ENCODE data around the gene TPD52L1. TPM values are rescaled to one million over a fixed set of nuclear protein-coding genes. Genes with fewer than 3 reads are reported as not detected.

Gene TPD52L1
- total and polyA plus RNA-seq, 2 experiments from 2014 or later, result 22.8 to 24.0 TPM

DNA sequence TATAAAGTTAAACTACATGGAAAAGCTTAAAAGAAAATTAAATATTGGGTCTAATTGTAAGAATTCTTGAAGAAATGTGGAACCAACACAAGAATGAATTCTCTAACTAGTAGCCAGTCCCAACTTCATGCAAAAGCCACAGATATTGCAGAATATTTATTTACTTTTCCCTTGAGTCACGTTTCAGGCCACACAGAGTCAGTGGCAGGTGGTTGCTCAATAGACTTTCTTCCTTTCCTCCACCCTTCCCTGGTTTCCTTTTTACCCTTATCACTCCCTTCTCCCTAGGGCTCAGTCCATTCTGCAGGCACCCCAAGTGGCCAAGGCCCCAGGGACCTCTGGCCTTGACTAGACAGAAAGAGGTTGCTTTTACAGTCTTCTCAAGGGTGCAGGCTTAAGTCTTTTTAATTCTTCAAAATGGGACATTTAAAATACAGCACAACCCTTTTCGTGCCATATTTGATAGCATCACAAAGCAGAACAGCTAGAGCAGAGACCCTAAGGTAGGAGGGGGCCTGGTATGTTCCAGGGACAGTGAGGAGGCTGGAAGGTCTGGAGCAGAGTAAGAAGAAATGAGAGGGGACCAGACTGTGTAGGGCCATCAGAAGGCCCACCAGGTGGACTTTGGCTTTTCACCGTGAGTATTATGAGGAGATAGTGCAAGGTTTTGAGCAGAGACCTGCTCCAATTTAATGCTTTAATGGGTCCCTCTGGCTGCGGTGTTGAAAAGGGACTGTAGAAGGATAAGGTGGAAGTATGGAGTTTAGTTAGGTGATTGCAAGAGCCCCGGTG is 83.2 kb downstream of the TPD52L1 start (continued):
- TF ChIP-seq, protein P1, sequence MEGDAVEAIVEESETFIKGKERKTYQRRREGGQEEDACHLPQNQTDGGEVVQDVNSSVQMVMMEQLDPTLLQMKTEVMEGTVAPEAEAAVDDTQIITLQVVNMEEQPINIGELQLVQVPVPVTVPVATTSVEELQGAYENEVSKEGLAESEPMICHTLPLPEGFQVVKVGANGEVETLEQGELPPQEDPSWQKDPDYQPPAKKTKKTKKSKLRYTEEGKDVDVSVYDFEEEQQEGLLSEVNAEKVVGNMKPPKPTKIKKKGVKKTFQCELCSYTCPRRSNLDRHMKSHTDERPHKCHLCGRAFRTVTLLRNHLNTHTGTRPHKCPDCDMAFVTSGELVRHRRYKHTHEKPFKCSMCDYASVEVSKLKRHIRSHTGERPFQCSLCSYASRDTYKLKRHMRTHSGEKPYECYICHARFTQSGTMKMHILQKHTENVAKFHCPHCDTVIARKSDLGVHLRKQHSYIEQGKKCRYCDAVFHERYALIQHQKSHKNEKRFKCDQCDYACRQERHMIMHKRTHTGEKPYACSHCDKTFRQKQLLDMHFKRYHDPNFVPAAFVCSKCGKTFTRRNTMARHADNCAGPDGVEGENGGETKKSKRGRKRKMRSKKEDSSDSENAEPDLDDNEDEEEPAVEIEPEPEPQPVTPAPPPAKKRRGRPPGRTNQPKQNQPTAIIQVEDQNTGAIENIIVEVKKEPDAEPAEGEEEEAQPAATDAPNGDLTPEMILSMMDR (conservative IDR thresholded peaks at IDR 0.05; ENCODE audit: low read depth in 2 of 2), result no peak
- TF ChIP-seq, protein P2, sequence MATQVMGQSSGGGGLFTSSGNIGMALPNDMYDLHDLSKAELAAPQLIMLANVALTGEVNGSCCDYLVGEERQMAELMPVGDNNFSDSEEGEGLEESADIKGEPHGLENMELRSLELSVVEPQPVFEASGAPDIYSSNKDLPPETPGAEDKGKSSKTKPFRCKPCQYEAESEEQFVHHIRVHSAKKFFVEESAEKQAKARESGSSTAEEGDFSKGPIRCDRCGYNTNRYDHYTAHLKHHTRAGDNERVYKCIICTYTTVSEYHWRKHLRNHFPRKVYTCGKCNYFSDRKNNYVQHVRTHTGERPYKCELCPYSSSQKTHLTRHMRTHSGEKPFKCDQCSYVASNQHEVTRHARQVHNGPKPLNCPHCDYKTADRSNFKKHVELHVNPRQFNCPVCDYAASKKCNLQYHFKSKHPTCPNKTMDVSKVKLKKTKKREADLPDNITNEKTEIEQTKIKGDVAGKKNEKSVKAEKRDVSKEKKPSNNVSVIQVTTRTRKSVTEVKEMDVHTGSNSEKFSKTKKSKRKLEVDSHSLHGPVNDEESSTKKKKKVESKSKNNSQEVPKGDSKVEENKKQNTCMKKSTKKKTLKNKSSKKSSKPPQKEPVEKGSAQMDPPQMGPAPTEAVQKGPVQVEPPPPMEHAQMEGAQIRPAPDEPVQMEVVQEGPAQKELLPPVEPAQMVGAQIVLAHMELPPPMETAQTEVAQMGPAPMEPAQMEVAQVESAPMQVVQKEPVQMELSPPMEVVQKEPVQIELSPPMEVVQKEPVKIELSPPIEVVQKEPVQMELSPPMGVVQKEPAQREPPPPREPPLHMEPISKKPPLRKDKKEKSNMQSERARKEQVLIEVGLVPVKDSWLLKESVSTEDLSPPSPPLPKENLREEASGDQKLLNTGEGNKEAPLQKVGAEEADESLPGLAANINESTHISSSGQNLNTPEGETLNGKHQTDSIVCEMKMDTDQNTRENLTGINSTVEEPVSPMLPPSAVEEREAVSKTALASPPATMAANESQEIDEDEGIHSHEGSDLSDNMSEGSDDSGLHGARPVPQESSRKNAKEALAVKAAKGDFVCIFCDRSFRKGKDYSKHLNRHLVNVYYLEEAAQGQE (IDR thresholded peaks at IDR 0.05; ENCODE audit: unreplicated experiment), result no peak

DNA sequence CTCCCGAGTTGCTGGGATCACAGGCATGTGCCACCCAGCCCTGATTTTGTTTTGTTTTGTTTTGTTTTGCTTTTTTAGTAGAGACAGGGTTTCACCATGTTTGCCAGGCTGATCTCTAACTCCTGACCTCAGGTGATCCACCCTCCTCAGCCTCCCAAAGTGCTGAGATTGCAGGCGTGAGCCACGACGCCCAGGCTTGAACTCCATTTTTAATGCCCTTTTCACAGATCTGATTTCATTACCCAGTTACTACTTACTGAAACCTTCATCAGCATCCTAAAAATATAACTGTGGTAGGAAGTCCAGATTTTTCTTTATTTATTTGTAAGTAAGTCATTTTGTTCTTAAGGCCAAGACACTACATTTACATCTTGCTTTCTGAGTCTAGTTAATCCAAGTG is 84.2 kb downstream of the TPD52L1 start:
- Histone ChIP-seq H3F3A (replicated peaks; ENCODE audit: low read depth) (no peaks in the 10 kb centered on the region), H2AFZ (no peak overlapping the region), H3K27ac (ENCODE audit: low read depth) (no peak overlapping the region), H3K4me1 (ENCODE audit: insufficient read depth) (no peaks in the 10 kb centered on the region), H3K27me3 (ENCODE audit: insufficient read depth) (no peaks in the 10 kb centered on the region), H3K4me2 (no peak overlapping the region), H3K36me3 (ENCODE audit: insufficient read depth) (no peaks in the 10 kb centered on the region), H3K4me3 (no peak overlapping the region), H4K20me1 (replicated peaks; ENCODE audit: insufficient read depth) (no peaks in the 10 kb centered on the region), H3K9me2 (ENCODE audit: insufficient read depth) (0 out of 2 replicates have a peak, but pooled peaks cover 4% of the 10 kb centered on the region), H3K79me2 (replicated peaks; ENCODE audit: insufficient read depth) (no peaks in the 10 kb centered on the region)
- Mint-ChIP-seq H3K4me3 (no peak overlapping the region), H3K9me3 (peaks cover 8% of the 10 kb centered on the region; the same call in 2 of the 3 replicates), H3K27me3 (ENCODE audit: insufficient read depth, low read depth, poor library complexity) (no peaks in the 10 kb centered on the region), H3K36me3 (ENCODE audit: low read depth) (peaks cover 3% of the 10 kb centered on the region; the same call in 1 of the 3 replicates), H3K27ac (no peak overlapping the region), H3K4me1 (no peaks in the 10 kb centered on the region)
- DNase-seq (ENCODE audit: low spot score), result no peak
- no peak for ATAC-seq
- TF ChIP-seq EZH2phosphoT487 (IDR thresholded peaks at IDR 0.05; ENCODE audit: unreplicated experiment) (no peak), ZNF114 (CRISPR knock-in tag; IDR thresholded peaks at IDR 0.05) (no peak), ZNF331 (CRISPR knock-in tag; IDR thresholded peaks at IDR 0.05; ENCODE audit: low read depth) (no peak), NANOG (IDR thresholded peaks at IDR 0.05; ENCODE audit: borderline replicate concordance) (no peak)
- TF ChIP-seq, protein P3, sequence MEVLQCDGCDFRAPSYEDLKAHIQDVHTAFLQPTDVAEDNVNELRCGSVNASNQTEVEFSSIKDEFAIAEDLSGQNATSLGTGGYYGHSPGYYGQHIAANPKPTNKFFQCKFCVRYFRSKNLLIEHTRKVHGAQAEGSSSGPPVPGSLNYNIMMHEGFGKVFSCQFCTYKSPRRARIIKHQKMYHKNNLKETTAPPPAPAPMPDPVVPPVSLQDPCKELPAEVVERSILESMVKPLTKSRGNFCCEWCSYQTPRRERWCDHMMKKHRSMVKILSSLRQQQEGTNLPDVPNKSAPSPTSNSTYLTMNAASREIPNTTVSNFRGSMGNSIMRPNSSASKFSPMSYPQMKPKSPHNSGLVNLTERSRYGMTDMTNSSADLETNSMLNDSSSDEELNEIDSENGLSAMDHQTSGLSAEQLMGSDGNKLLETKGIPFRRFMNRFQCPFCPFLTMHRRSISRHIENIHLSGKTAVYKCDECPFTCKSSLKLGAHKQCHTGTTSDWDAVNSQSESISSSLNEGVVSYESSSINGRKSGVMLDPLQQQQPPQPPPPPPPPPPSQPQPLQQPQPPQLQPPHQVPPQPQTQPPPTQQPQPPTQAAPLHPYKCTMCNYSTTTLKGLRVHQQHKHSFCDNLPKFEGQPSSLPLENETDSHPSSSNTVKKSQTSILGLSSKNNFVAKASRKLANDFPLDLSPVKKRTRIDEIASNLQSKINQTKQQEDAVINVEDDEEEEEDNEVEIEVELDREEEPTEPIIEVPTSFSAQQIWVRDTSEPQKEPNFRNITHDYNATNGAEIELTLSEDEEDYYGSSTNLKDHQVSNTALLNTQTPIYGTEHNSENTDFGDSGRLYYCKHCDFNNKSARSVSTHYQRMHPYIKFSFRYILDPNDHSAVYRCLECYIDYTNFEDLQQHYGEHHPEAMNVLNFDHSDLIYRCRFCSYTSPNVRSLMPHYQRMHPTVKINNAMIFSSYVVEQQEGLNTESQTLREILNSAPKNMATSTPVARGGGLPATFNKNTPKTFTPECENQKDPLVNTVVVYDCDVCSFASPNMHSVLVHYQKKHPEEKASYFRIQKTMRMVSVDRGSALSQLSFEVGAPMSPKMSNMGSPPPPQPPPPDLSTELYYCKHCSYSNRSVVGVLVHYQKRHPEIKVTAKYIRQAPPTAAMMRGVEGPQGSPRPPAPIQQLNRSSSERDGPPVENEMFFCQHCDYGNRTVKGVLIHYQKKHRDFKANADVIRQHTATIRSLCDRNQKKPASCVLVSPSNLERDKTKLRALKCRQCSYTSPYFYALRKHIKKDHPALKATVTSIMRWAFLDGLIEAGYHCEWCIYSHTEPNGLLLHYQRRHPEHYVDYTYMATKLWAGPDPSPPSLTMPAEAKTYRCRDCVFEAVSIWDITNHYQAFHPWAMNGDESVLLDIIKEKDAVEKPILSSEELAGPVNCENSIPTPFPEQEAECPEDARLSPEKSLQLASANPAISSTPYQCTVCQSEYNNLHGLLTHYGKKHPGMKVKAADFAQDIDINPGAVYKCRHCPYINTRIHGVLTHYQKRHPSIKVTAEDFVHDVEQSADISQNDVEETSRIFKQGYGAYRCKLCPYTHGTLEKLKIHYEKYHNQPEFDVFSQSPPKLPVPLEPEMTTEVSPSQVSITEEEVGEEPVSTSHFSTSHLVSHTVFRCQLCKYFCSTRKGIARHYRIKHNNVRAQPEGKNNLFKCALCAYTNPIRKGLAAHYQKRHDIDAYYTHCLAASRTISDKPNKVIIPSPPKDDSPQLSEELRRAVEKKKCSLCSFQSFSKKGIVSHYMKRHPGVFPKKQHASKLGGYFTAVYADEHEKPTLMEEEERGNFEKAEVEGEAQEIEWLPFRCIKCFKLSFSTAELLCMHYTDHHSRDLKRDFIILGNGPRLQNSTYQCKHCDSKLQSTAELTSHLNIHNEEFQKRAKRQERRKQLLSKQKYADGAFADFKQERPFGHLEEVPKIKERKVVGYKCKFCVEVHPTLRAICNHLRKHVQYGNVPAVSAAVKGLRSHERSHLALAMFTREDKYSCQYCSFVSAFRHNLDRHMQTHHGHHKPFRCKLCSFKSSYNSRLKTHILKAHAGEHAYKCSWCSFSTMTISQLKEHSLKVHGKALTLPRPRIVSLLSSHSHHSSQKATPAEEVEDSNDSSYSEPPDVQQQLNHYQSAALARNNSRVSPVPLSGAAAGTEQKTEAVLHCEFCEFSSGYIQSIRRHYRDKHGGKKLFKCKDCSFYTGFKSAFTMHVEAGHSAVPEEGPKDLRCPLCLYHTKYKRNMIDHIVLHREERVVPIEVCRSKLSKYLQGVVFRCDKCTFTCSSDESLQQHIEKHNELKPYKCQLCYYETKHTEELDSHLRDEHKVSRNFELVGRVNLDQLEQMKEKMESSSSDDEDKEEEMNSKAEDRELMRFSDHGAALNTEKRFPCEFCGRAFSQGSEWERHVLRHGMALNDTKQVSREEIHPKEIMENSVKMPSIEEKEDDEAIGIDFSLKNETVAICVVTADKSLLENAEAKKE (CRISPR knock-in tag; IDR thresholded peaks at IDR 0.05), result no peak
- TF ChIP-seq, protein P1 (conservative IDR thresholded peaks at IDR 0.05; ENCODE audit: low read depth in 2 of 2), result no peak
- TF ChIP-seq, protein P4, sequence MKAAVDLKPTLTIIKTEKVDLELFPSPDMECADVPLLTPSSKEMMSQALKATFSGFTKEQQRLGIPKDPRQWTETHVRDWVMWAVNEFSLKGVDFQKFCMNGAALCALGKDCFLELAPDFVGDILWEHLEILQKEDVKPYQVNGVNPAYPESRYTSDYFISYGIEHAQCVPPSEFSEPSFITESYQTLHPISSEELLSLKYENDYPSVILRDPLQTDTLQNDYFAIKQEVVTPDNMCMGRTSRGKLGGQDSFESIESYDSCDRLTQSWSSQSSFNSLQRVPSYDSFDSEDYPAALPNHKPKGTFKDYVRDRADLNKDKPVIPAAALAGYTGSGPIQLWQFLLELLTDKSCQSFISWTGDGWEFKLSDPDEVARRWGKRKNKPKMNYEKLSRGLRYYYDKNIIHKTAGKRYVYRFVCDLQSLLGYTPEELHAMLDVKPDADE (IDR thresholded peaks at IDR 0.05), result no peak

Data from GM23338 (cell line).